Measurements from ENCODE around the gene HSPA1L. TPM values are rescaled to one million over a fixed set of nuclear protein-coding genes. Genes with fewer than 3 reads are reported as not detected.
"Not testable (repeated sequence)": the region's sequence is repeated elsewhere in the genome, so short reads cannot be mapped to it uniquely, and the experiment has no call there.

Gene HSPA1L
- 1 to 10 TPM; 2.5 to 6.2 (median 4.4) TPM for total RNA-seq
- polyA plus RNA-seq, result 10 to 100 TPM in 1 of 3 donors, 1 to 10 TPM in 1, under 1 TPM in 1; 0.86 to 23.1 (median 3.3) TPM
- long read RNA-seq, donor 1, partial matches to known transcripts, result 0 of 1 reads
- long read RNA-seq, donor 1, other reads (novel, unspliced or antisense), result 0 of 1 reads
- long read RNA-seq, donor 2, transcript HSPA1L-201 (2 exons, 2,544 nt), result major isoform, 6 of 11 reads
- long read RNA-seq, donor 2, partial matches to known transcripts, result 0 of 11 reads
- long read RNA-seq, donor 2, other reads (novel, unspliced or antisense), result 5 of 11 reads

GRCh38 chr6:31815025-31815838 lies at the start of gene HSPA1L, which contains the start of gene HSPA1A:
TSS of gene HSPA1L (minus strand) at chr6:31815283. CDS start at chr6:31811972, 3,311 bp downstream.
TSS of gene HSPA1A (plus strand) at chr6:31815543. CDS start at chr6:31815757, 214 bp downstream.
- Histone ChIP-seq H3K4me3 (peak within 1 kb of the TSS; percentile 76), H3K27me3 (ENCODE audit: insufficient read depth in 3 of 3, low read length in 2 of 3) (no peaks in the 10 kb centered on the region), H3K36me3 (ENCODE audit: insufficient read depth in 1 of 2, low read depth in 1 of 2) (peaks cover 0 to 1% of the 10 kb centered on the region in 2 donors), H3K9me3 (no peaks in the 10 kb centered on the region), H3K27ac (peak within 1 kb of the TSS; percentile 88), H3K4me1 (peaks cover 26% of the 10 kb centered on the region)
- WGBS, 3 donors, result 0 to 1% (median 0%) methylated on average over 54 to 56 of the region's 56 CpGs
- DNase-seq, result peak; percentile 94 to 98
- intact Hi-C loops (cut with DNase I), result loop anchor here in 1 of 2 donors (10.0 kb wide), 1 partner anchor 1160 kb away; no protein-coding TSS in a partner anchor
- no peak for TF ChIP-seq CTCF (IDR thresholded peaks at IDR 0.05)
- peak; percentile 77 to 85 (median 80) for ATAC-seq

- DNase-seq (no peak), ATAC-seq (no peak)
- no peak overlapping the region for H3K4me3 ChIP-seq
- no peaks in the 10 kb centered on the region for H3K9me3 ChIP-seq
- H3K27me3 ChIP-seq (ENCODE audit: insufficient read depth in 3 of 3, low read length in 2 of 3), result no peaks in the 10 kb centered on the region
- WGBS, 3 donors, result 80 to 82% (median 82%) methylated on average over 8 of the region's 8 CpGs
- no peak for TF ChIP-seq CTCF (IDR thresholded peaks at IDR 0.05)
- peaks cover 9% of the 10 kb centered on the region for H3K4me1 ChIP-seq
- H3K27ac ChIP-seq, result no peak overlapping the region
- intact Hi-C loops (cut with DNase I), result loop anchor here (10.0 kb wide), 2 partner anchors 90 to 180 kb away; partner anchors contain the start of genes LY6G5C (in 1 of the 2) and VWA7 (in 1 of the 2)
- peaks cover 2 to 11% of the 10 kb centered on the region in 2 donors for H3K36me3 ChIP-seq (ENCODE audit: insufficient read depth in 1 of 2, low read depth in 1 of 2)
Observed at GRCh38 chr6:31864818-31865204, 49.7 kb upstream of the HSPA1L start.

GRCh38 chr6:31864123-31864562 lies 49.1 kb upstream of the HSPA1L start:
- not testable (repeated sequence) for H3K27me3 ChIP-seq (ENCODE audit: insufficient read depth in 3 of 3, low read length in 2 of 3); H3K4me1 ChIP-seq; H3K9me3 ChIP-seq; DNase-seq; ATAC-seq
- intact Hi-C loops (cut with DNase I), result loop anchor here (10.0 kb wide), 2 partner anchors 89 to 179 kb away; partner anchors contain the start of genes LY6G5C (in 1 of the 2) and VWA7 (in 1 of the 2)
- peak overlapping the region; percentile 89 for H3K4me3 ChIP-seq
- peaks cover 2 to 17% of the 10 kb centered on the region in 2 donors for H3K36me3 ChIP-seq (ENCODE audit: insufficient read depth in 1 of 2, low read depth in 1 of 2)
- peak overlapping the region; percentile 84 for H3K27ac ChIP-seq
- 8 to 12% (median 12%) methylated on average over 16 of the region's 16 CpGs for WGBS, 3 donors

GRCh38 chr6:31862344-31863235 lies 47.5 kb upstream of the HSPA1L start, which contains the start of gene NEU1:
TSS of gene NEU1 (minus strand) at chr6:31862821. CDS start at chr6:31862776, 45 bp downstream.
- Histone ChIP-seq H3K36me3 (ENCODE audit: insufficient read depth in 1 of 2, low read depth in 1 of 2) (peaks cover 5 to 33% of the 10 kb centered on the region in 2 donors), H3K4me1 (peaks cover 9% of the 10 kb centered on the region), H3K27me3 (ENCODE audit: insufficient read depth in 3 of 3, low read length in 2 of 3) (no peaks in the 10 kb centered on the region), H3K4me3 (peak within 1 kb of the TSS; percentile 89), H3K27ac (peak within 1 kb of the TSS; percentile 91), H3K9me3 (no peaks in the 10 kb centered on the region)
- 0% methylated on average over 55 to 64 of the region's 64 CpGs for WGBS, 3 donors
- DNase-seq (peak; percentile 100), ATAC-seq (peak; percentile 97 to 98 (median 98))
- intact Hi-C loops (cut with DNase I), result loop anchor here (2.0 to 10.0 kb wide), 4 partner anchors 26 to 178 kb away; partner anchors contain the start of genes LY6G5C (in 1 of the 2) and VWA7 (in 1 of the 2)
- no peak for TF ChIP-seq CTCF (IDR thresholded peaks at IDR 0.05)
